Measurements from ENCODE around the gene PIP4P1.

PIP4P1 gene

GRCh38 chr14:20472536-20473169, 11.4 kb upstream of the PIP4P1 start:
- no peaks in the 10 kb centered on the region for H3K9me3 ChIP-seq (ENCODE audit: control insufficient read depth in 1 of 2, low read length in 2 of 2)
- H3K27ac ChIP-seq (ENCODE audit: low read length) = no peak overlapping the region
- H3K4me1 ChIP-seq (ENCODE audit: control insufficient read depth in 1 of 2, insufficient read depth in 2 of 2, low read length in 2 of 2) = peaks cover 13 to 14% of the 10 kb centered on the region in 2 donors
- H3K36me3 ChIP-seq (ENCODE audit: control insufficient read depth in 1 of 2, insufficient read depth in 2 of 2, low read length in 2 of 2) = peaks cover 20 to 35% of the 10 kb centered on the region in 2 donors
- no peaks in the 10 kb centered on the region for H3K27me3 ChIP-seq (ENCODE audit: low read depth, low read length)
- H3K4me3 ChIP-seq (ENCODE audit: low read depth in 1 of 2, low read length in 2 of 2) = no peak overlapping the region

DNA sequence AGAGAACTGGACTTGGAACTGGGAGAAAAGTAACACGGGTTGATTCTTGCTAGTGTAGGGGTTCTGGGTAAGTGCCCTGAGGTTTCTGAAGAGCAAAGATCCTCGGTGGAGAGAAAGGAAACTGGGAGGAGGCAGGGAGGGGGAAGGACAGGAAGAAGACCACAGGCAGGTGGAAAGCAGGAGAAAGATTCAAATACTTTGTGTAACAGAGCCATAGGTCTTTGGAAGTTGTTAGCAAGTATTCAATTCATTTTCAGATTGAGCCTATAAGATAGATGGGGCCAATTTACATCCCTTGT, 9.3 kb upstream of the PIP4P1 start:
- Histone ChIP-seq H3K4me1 (ENCODE audit: control insufficient read depth in 1 of 2, insufficient read depth in 2 of 2, low read length in 2 of 2) (peaks cover 0 to 14% of the 10 kb centered on the region in 2 donors), H3K9me3 (ENCODE audit: control insufficient read depth in 1 of 2, low read length in 2 of 2) (no peaks in the 10 kb centered on the region), H3K4me3 (ENCODE audit: low read depth in 1 of 2, low read length in 2 of 2) (peak overlapping the region; percentile 65 to 89), H3K27me3 (ENCODE audit: low read depth, low read length) (no peaks in the 10 kb centered on the region), H3K27ac (ENCODE audit: low read length) (peak overlapping the region; percentile 92), H3K36me3 (ENCODE audit: control insufficient read depth in 1 of 2, insufficient read depth in 2 of 2, low read length in 2 of 2) (peaks cover 10 to 14% of the 10 kb centered on the region in 2 donors)

DNA sequence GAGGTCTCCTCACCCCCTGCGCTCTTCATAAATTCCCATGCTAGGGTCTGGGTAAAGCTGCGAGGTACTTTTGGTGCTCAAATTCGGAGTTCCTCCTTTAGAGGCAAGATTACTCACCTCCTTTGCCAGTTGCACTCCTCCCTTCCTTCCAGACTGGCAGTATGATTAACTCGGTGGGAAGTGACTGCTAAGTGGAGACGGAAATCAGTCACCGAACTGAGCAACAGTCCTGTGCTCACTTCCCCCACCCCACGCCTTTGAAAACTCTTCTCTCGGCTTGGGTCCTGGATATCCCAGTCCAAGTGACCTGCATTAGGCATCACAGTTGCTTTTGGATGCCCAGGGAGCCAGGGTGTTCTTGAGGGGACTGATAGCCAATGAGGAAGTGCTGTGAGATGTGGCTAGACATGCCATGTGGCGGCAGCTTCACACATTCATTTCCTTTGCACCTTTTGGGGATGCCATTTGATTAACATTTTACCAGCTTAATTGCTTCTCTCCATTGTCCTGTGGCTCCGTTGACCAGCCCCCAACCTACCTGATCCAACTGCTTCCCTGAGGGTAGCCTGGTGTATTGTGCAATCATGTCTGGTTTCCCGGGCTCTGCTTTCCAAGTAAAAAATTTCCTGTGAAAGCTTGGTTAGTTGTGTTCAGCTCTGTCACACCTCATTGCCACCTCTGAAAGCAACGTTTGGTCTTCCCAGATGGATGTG, 8.8 kb upstream of the PIP4P1 start:
- Histone ChIP-seq H3K27ac (ENCODE audit: low read length) (peak overlapping the region; percentile 92), H3K4me3 (ENCODE audit: low read depth in 1 of 2, low read length in 2 of 2) (peak overlapping the region; percentile 65 to 89), H3K4me1 (ENCODE audit: control insufficient read depth in 1 of 2, insufficient read depth in 2 of 2, low read length in 2 of 2) (peaks cover 0 to 14% of the 10 kb centered on the region in 2 donors), H3K27me3 (ENCODE audit: low read depth, low read length) (no peaks in the 10 kb centered on the region), H3K9me3 (ENCODE audit: control insufficient read depth in 1 of 2, low read length in 2 of 2) (no peaks in the 10 kb centered on the region), H3K36me3 (ENCODE audit: control insufficient read depth in 1 of 2, insufficient read depth in 2 of 2, low read length in 2 of 2) (peaks cover 10 to 11% of the 10 kb centered on the region in 2 donors)

DNA sequence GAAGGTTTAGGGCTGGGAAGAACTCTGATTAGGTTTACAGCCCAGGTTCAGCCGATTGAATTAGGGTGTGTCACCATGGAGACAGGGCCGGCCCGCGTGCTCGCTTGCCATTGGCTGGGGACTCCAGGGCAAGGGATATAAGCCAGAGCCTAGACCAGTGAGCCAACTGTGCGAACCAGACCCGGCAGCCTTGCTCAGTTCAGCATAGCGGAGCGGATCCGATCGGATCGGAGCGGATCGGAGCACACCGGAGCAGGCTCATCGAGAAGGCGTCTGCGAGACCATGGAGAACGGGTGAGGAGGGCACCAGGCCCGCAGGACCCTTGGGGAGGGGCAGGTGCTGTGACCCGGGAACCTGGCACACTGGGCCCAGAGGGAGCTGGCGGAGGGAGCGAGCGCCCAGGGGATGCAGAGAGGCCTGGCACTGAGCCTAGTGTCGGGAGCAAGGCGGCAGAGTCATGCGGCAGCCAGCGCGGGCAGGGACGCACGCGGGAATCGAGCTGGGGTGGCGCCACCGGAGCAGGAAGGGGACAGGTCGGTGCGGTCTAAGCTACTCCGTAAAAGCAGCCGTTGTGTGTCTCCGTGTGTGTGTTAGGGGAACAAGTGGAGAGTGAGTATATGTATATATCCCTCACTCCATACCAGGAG, 8.1 kb upstream of the PIP4P1 start, which contains the start of gene PNP:
TSS of gene PNP (plus strand) at position 165 of the 648 bp plus-strand sequence. CDS start at position 284, 119 bp downstream.
- Histone ChIP-seq H3K27ac (ENCODE audit: low read length) (peak within 1 kb of the TSS; percentile 92), H3K36me3 (ENCODE audit: control insufficient read depth in 1 of 2, insufficient read depth in 2 of 2, low read length in 2 of 2) (peaks cover 3 to 4% of the 10 kb centered on the region in 2 donors), H3K4me1 (ENCODE audit: control insufficient read depth in 1 of 2, insufficient read depth in 2 of 2, low read length in 2 of 2) (peaks cover 0 to 14% of the 10 kb centered on the region in 2 donors), H3K9me3 (ENCODE audit: control insufficient read depth in 1 of 2, low read length in 2 of 2) (no peaks in the 10 kb centered on the region), H3K27me3 (ENCODE audit: low read depth, low read length) (no peaks in the 10 kb centered on the region), H3K4me3 (ENCODE audit: low read depth in 1 of 2, low read length in 2 of 2) (peak within 1 kb of the TSS; percentile 65 to 89)

DNA sequence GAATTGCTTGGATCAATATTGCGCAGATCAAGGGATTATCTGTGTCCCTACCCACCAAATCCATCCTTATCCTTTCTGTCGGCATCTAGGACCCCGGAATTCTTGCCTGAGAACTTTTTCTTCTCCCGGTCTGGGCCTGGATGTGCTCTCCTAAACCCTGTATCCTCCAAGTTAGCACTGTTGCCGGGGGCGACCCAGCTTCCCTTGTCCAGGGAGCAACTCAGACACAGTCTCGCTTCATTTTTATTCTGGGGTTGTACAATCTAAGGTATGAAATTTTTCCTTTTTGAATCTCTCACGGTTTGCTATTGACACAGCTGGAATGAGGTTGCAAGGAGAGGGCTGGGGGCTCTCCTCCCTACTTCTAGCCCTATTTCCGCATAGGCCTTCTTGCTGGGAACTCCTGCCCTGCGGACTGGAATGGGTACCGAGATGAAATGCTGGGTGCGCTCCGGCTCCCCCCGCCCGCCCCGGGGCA, 7.6 kb upstream of the PIP4P1 start:
- H3K27me3 ChIP-seq (ENCODE audit: low read depth, low read length) = no peaks in the 10 kb centered on the region
- H3K4me1 ChIP-seq (ENCODE audit: control insufficient read depth in 1 of 2, insufficient read depth in 2 of 2, low read length in 2 of 2) = peaks cover 0 to 14% of the 10 kb centered on the region in 2 donors
- H3K9me3 ChIP-seq (ENCODE audit: control insufficient read depth in 1 of 2, low read length in 2 of 2) = no peaks in the 10 kb centered on the region
- peak overlapping the region; percentile 92 for H3K27ac ChIP-seq (ENCODE audit: low read length)
- H3K36me3 ChIP-seq (ENCODE audit: control insufficient read depth in 1 of 2, insufficient read depth in 2 of 2, low read length in 2 of 2) = no peaks in the 10 kb centered on the region
- peak overlapping the region; percentile 65 to 89 for H3K4me3 ChIP-seq (ENCODE audit: low read depth in 1 of 2, low read length in 2 of 2)

GRCh38 chr14:20460458-20461224, 593 bp downstream of the PIP4P1 start:
- peaks cover 32 to 38% of the 10 kb centered on the region in 2 donors for H3K36me3 ChIP-seq (ENCODE audit: control insufficient read depth in 1 of 2, insufficient read depth in 2 of 2, low read length in 2 of 2)
- H3K4me3 ChIP-seq (ENCODE audit: low read depth in 1 of 2, low read length in 2 of 2) = peak overlapping the region; percentile 76 to 91
- peaks cover 15 to 39% of the 10 kb centered on the region in 2 donors for H3K4me1 ChIP-seq (ENCODE audit: control insufficient read depth in 1 of 2, insufficient read depth in 2 of 2, low read length in 2 of 2)
- H3K27me3 ChIP-seq (ENCODE audit: low read depth, low read length) = no peaks in the 10 kb centered on the region
- peak overlapping the region; percentile 80 for H3K27ac ChIP-seq (ENCODE audit: low read length)
- H3K9me3 ChIP-seq (ENCODE audit: control insufficient read depth in 1 of 2, low read length in 2 of 2) = no peaks in the 10 kb centered on the region

- Histone ChIP-seq H3K27me3 (ENCODE audit: low read depth, low read length) (no peaks in the 10 kb centered on the region), H3K27ac (ENCODE audit: low read length) (no peak overlapping the region), H3K9me3 (ENCODE audit: control insufficient read depth in 1 of 2, low read length in 2 of 2) (no peaks in the 10 kb centered on the region), H3K4me1 (ENCODE audit: control insufficient read depth in 1 of 2, insufficient read depth in 2 of 2, low read length in 2 of 2) (peaks cover 18 to 52% of the 10 kb centered on the region in 2 donors), H3K4me3 (ENCODE audit: low read depth in 1 of 2, low read length in 2 of 2) (no peak overlapping the region), H3K36me3 (ENCODE audit: control insufficient read depth in 1 of 2, insufficient read depth in 2 of 2, low read length in 2 of 2) (peaks cover 32 to 38% of the 10 kb centered on the region in 2 donors)
Measured at GRCh38 chr14:20458031-20458789, 3.0 kb downstream of the PIP4P1 start.

- H3K4me1 ChIP-seq (ENCODE audit: control insufficient read depth in 1 of 2, insufficient read depth in 2 of 2, low read length in 2 of 2) = peaks cover 21 to 54% of the 10 kb centered on the region in 2 donors
- no peaks in the 10 kb centered on the region for H3K27me3 ChIP-seq (ENCODE audit: low read depth, low read length)
- H3K27ac ChIP-seq (ENCODE audit: low read length) = no peak overlapping the region
- peaks cover 36 to 41% of the 10 kb centered on the region in 2 donors for H3K36me3 ChIP-seq (ENCODE audit: control insufficient read depth in 1 of 2, insufficient read depth in 2 of 2, low read length in 2 of 2)
- H3K4me3 ChIP-seq (ENCODE audit: low read depth in 1 of 2, low read length in 2 of 2) = no peak overlapping the region
- H3K9me3 ChIP-seq (ENCODE audit: control insufficient read depth in 1 of 2, low read length in 2 of 2) = no peaks in the 10 kb centered on the region
Measured at GRCh38 chr14:20456971-20457370, 4.3 kb downstream of the PIP4P1 start.

GRCh38 chr14:20455355-20456300, 5.6 kb downstream of the PIP4P1 start:
- H3K4me3 ChIP-seq (ENCODE audit: low read depth in 1 of 2, low read length in 2 of 2) = peak overlapping the region; percentile 92 to 98
- H3K4me1 ChIP-seq (ENCODE audit: control insufficient read depth in 1 of 2, insufficient read depth in 2 of 2, low read length in 2 of 2) = peaks cover 20 to 53% of the 10 kb centered on the region in 2 donors
- no peaks in the 10 kb centered on the region for H3K9me3 ChIP-seq (ENCODE audit: control insufficient read depth in 1 of 2, low read length in 2 of 2)
- H3K27ac ChIP-seq (ENCODE audit: low read length) = peak overlapping the region; percentile 98
- no peaks in the 10 kb centered on the region for H3K27me3 ChIP-seq (ENCODE audit: low read depth, low read length)
- peaks cover 41 to 51% of the 10 kb centered on the region in 2 donors for H3K36me3 ChIP-seq (ENCODE audit: control insufficient read depth in 1 of 2, insufficient read depth in 2 of 2, low read length in 2 of 2)
